Natural killer cell (primary cell): Measurements from ENCODE around the gene CCDC12. TPM values are rescaled to one million over a fixed set of nuclear protein-coding genes. Genes with fewer than 3 reads are reported as not detected.

ENCODE experiments used
- ATAC-seq, 3 donors: fragments of 150-1000 bp in 2 of 3; fragments of 200-7000 bp in 1 of 3; cut with Tn5 transposase; 1 replicate in 1 of 3; 2 replicates in 2 of 3; pipeline ENCODE4 v1.10.0; 2021; ENCODE audit warnings: mild to moderate bottlenecking in 2 of 3, moderate library complexity in 2 of 3
- DNase-seq, 2 donors: peaks; one replicate each; pipeline versions ENCODE4 v3.0.0 to v3.0.0-alpha.2; 2013 to 2021; ENCODE audit warnings: mixed read lengths in 1 of 2
- H3K27ac ChIP-seq: one replicate; pipeline ENCODE4 v1.5.1; 2013; ENCODE audit warnings: mild to moderate bottlenecking, low read length
- H3K27me3 ChIP-seq: one replicate; pipeline ENCODE4 v1.6.1; 2013; ENCODE audit warnings: low read length; ENCODE audit not compliant: control insufficient read depth, insufficient read depth
- H3K36me3 ChIP-seq: one replicate; pipeline ENCODE4 v1.6.1; 2013; ENCODE audit warnings: low read length; ENCODE audit not compliant: control insufficient read depth, insufficient read depth
- H3K4me1 ChIP-seq: one replicate; pipeline ENCODE4 v1.6.1; 2013; ENCODE audit warnings: low read length; ENCODE audit not compliant: control insufficient read depth, insufficient read depth
- H3K4me3 ChIP-seq: one replicate; pipeline ENCODE4 v1.5.1; 2013; ENCODE audit warnings: low read length
- H3K9me3 ChIP-seq: one replicate; pipeline ENCODE4 v1.6.1; 2013; ENCODE audit warnings: low read length; ENCODE audit not compliant: control insufficient read depth, insufficient read depth
- H3K27ac Mint-ChIP-seq, 2 donors: one replicate each; pipeline ENCODE4 v1.8.0; 2022; ENCODE audit warnings: mild to moderate bottlenecking in 2 of 2, mixed read lengths in 2 of 2, moderate library complexity in 1 of 2
- H3K27me3 Mint-ChIP-seq, 2 donors: one replicate each; pipeline ENCODE4 v1.8.0; 2022; ENCODE audit warnings: low read depth in 2 of 2, mixed read lengths in 2 of 2
- H3K36me3 Mint-ChIP-seq: one replicate; pipeline ENCODE4 v1.8.0; 2022; ENCODE audit warnings: mixed read lengths
- H3K4me1 Mint-ChIP-seq, 2 donors: one replicate each; pipeline ENCODE4 v1.8.0; 2022; ENCODE audit warnings: mixed read lengths in 2 of 2
- H3K4me3 Mint-ChIP-seq: one replicate; pipeline ENCODE4 v1.8.0; 2022; ENCODE audit warnings: mild to moderate bottlenecking, moderate library complexity, mixed read lengths
- H3K9me3 Mint-ChIP-seq, 2 donors: one replicate each; pipeline ENCODE4 v1.8.0; 2022; ENCODE audit warnings: mixed read lengths in 2 of 2
- WGBS: methylation state at CpG from one replicate; pipeline ENCODE4 v1.1.7; 2013; ENCODE audit warnings: missing lambda C conversion rate; ENCODE audit not compliant: insufficient coverage; 5-methylcytosine and 5-hydroxymethylcytosine counted together
- intact Hi-C: fragments of 100-400 bp; cut with micrococcal nuclease; formaldehyde crosslinking; loops from one replicate; pipeline ENCODE4 v1.14.2; 2022
- total RNA-seq, 4 donors: library from RNA; stranded (reverse); fragments of 120-200 nt in 1 of 4; gene quantifications; one replicate each; pipeline versions ENCODE4 v1.2.3 to v1.2.4, GENCODE V29; 2013 to 2022
- TF ChIP-seq, protein P1 (sequence below): fragments of 200-600 bp; IDR thresholded peaks from one replicate; pipeline ENCODE4 v1.8.0; 2022; ENCODE audit warnings: antibody characterized with exemption

Gene CCDC12
- total RNA-seq, 3 donors from 2014 or later (not counting 1 experiment from before 2014, with no cell fraction given), result 104 to 114 (median 111) TPM

DNA sequence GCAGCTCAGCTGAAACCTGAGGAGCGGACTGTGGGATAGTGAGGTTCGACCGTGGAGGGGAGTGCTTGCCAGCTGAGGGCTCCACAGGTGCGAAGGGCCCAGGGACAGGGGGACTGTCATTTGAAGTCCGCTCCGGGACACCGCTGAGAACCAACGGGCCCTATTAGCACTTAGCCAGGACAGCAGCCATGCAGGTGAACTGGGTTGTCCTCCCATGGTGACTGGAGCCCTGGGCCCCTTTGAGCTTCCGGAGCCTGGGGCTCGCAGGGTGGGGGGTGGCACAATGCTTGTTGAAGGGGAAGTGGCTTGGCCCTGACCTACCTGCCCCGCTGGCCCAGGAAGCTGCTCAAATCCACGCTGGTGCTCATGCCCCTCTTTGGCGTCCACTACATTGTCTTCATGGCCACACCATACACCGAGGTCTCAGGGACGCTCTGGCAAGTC, 74.3 kb downstream of the CCDC12 start:
- Histone ChIP-seq H3K27me3 (no peaks in the 10 kb centered on the region), H3K36me3 (no peaks in the 10 kb centered on the region), H3K4me1 (peaks cover 7% of the 10 kb centered on the region), H3K27ac (no peak overlapping the region), H3K4me3 (no peak overlapping the region), H3K9me3 (no peaks in the 10 kb centered on the region)
- TF ChIP-seq, protein P1, sequence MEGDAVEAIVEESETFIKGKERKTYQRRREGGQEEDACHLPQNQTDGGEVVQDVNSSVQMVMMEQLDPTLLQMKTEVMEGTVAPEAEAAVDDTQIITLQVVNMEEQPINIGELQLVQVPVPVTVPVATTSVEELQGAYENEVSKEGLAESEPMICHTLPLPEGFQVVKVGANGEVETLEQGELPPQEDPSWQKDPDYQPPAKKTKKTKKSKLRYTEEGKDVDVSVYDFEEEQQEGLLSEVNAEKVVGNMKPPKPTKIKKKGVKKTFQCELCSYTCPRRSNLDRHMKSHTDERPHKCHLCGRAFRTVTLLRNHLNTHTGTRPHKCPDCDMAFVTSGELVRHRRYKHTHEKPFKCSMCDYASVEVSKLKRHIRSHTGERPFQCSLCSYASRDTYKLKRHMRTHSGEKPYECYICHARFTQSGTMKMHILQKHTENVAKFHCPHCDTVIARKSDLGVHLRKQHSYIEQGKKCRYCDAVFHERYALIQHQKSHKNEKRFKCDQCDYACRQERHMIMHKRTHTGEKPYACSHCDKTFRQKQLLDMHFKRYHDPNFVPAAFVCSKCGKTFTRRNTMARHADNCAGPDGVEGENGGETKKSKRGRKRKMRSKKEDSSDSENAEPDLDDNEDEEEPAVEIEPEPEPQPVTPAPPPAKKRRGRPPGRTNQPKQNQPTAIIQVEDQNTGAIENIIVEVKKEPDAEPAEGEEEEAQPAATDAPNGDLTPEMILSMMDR, result no peak
- Mint-ChIP-seq H3K4me3 (no peak overlapping the region), H3K27ac (no peak overlapping the region), H3K27me3 (peaks cover 7 to 14% of the 10 kb centered on the region in 2 donors), H3K4me1 (peaks cover 0 to 14% of the 10 kb centered on the region in 2 donors), H3K9me3 (no peaks in the 10 kb centered on the region), H3K36me3 (no peaks in the 10 kb centered on the region)
- 91% methylated on average over 15 of the region's 15 CpGs for WGBS
- intact Hi-C loops, result no loop called here
- ATAC-seq, result no peak
- DNase-seq, result no peak

DNA sequence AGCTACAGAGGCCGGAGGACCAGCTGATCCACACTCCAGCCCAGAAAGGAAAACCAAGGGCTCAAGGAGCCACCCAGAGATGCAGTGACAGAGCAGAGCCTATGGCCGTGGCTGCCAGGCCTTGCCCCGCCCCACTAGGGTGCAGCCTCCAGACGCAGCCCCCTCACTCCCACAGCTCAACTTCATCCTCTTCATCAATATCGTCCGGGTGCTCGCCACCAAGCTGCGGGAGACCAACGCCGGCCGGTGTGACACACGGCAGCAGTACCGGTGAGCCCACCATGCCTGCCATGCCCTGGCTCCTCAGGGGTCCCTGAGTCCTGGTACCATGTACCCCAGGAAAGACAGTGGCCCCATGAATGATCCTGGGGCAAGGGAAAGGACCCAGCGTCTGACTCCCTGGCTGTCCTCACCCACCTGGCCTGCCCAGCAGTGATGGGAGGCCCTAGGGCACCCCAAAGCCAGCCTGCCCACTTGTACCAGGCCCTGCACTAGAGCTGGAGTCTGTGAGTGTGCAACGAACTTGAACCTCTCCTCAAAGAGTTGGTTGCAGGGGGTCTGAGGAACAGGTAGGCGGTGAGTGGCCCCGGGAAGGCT, 74.9 kb downstream of the CCDC12 start:
- no peak overlapping the region for H3K27ac Mint-ChIP-seq
- H3K4me3 Mint-ChIP-seq, result no peak overlapping the region
- Histone ChIP-seq H3K4me1 (peaks cover 7% of the 10 kb centered on the region), H3K36me3 (no peaks in the 10 kb centered on the region), H3K4me3 (no peak overlapping the region), H3K9me3 (no peaks in the 10 kb centered on the region), H3K27ac (no peak overlapping the region), H3K27me3 (no peaks in the 10 kb centered on the region)
- no peaks in the 10 kb centered on the region for H3K9me3 Mint-ChIP-seq
- 92% methylated on average over 17 of the region's 17 CpGs for WGBS
- intact Hi-C loops, result no loop called here
- no peaks in the 10 kb centered on the region for H3K36me3 Mint-ChIP-seq
- TF ChIP-seq, protein P1, result no peak
- H3K27me3 Mint-ChIP-seq, result peaks cover 7 to 14% of the 10 kb centered on the region in 2 donors
- peaks cover 0 to 14% of the 10 kb centered on the region in 2 donors for H3K4me1 Mint-ChIP-seq
- DNase-seq (no peak), ATAC-seq (no peak)

DNA sequence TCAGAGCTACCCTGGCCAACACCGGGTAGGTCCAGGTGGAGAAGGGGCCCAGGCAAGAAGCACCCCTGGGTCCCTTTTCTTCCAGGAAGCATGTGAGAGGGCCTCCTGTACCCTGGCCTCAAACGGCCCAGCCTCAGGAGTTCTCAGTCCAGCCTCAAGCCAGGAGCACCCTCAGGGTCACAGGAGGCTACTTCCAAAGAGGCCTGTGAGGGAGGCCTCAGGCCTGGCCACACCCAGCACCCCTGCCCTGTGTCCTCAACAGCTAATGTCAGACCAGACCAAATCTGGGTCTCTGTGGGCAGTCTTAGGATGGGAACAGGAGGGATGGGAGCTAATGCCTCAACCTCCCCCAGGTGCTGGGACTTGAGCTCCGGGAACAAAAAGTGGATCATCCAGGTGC, 75.5 kb downstream of the CCDC12 start:
- TF ChIP-seq, protein P1, result no peak
- Histone ChIP-seq H3K9me3 (no peaks in the 10 kb centered on the region), H3K4me1 (peaks cover 7% of the 10 kb centered on the region), H3K27me3 (no peaks in the 10 kb centered on the region), H3K4me3 (no peak overlapping the region), H3K36me3 (no peaks in the 10 kb centered on the region), H3K27ac (no peak overlapping the region)
- no peak for DNase-seq
- Mint-ChIP-seq H3K4me1 (peaks cover 0 to 14% of the 10 kb centered on the region in 2 donors), H3K27ac (no peak overlapping the region), H3K4me3 (no peak overlapping the region), H3K36me3 (no peaks in the 10 kb centered on the region), H3K27me3 (peaks cover 7 to 14% of the 10 kb centered on the region in 2 donors), H3K9me3 (no peaks in the 10 kb centered on the region)
- no peak for ATAC-seq
- 88% methylated on average over 3 of the region's 3 CpGs for WGBS
- intact Hi-C loops, result no loop called here

DNA sequence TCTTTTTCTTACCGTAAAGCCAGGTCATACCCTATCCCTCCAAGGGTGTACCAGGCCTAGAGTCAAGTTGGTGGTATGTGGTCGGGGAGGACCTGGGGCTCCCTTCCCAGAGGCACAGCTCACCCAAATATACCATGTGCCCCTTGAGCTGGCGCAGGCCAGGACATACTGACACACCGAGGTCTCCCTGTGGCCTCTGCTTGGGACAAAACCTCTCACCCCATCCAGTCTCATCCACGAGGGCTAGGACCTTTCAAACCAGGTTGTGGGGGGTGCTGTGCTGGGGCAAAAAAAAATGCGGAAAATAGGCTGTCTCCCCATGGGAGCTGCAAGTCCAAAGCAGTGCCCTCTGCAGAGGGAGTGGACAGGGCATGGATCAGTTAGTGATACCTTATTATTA, 76.2 kb downstream of the CCDC12 start:
- peaks cover 7% of the 10 kb centered on the region for H3K4me1 ChIP-seq
- H3K36me3 Mint-ChIP-seq, result no peaks in the 10 kb centered on the region
- H3K4me1 Mint-ChIP-seq, result peaks cover 0 to 15% of the 10 kb centered on the region in 2 donors
- no peak overlapping the region for H3K4me3 ChIP-seq
- TF ChIP-seq, protein P1, result no peak
- H3K27me3 Mint-ChIP-seq, result peaks cover 8 to 14% of the 10 kb centered on the region in 2 donors
- 94% methylated on average over 6 of the region's 6 CpGs for WGBS
- intact Hi-C loops, result no loop called here
- H3K36me3 ChIP-seq, result no peaks in the 10 kb centered on the region
- no peaks in the 10 kb centered on the region for H3K9me3 Mint-ChIP-seq
- no peaks in the 10 kb centered on the region for H3K27me3 ChIP-seq
- no peak overlapping the region for H3K4me3 Mint-ChIP-seq
- H3K27ac Mint-ChIP-seq, result no peak overlapping the region
- no peaks in the 10 kb centered on the region for H3K9me3 ChIP-seq
- DNase-seq (no peak), ATAC-seq (no peak)
- H3K27ac ChIP-seq, result no peak overlapping the region
